Cardiac septum (tissue), 1 donor: ENCODE results near the gene GORASP2. TPM values are rescaled to one million over a fixed set of nuclear protein-coding genes. Genes with fewer than 3 reads are reported as not detected.
A peak's percentile ranks its signal among the peaks of the same experiment; 100 is the strongest.
"Not testable (repeated sequence)": the region's sequence is repeated elsewhere in the genome, so short reads cannot be mapped to it uniquely, and the experiment has no call there.

Source experiments
- DNase-seq: peaks from one replicate; pipeline ENCODE4 v3.0.0-alpha.2; 2020; ENCODE audit warnings: low spot score
- intact Hi-C: fragments of 100-400 bp; cut with DNase I; formaldehyde crosslinking; loops from one replicate; pipeline ENCODE4 v1.14.0; 2022
- long read RNA-seq: library from polyadenylated mRNA; unstranded; transcript quantifications from one replicate; pipeline ENCODE4 v2.0.0, GENCODE V29; 2021
- total RNA-seq: library from RNA; stranded (reverse); fragmentation: NEBNext Ultra II Directional; extraction: Animal tissue kit (Norgen Biotek cat#: 25700); gene quantifications from one replicate; pipeline ENCODE4 v1.2.1, GENCODE V29; 2021
- donor health status: DM: no; HTN: no; CAD: no.

GORASP2 gene
- 67.1 TPM for total RNA-seq
- long read RNA-seq, transcript GORASP2-201 (10 exons, 3,173 nt): major isoform, 72 of 108 reads
- long read RNA-seq, partial matches to known transcripts: 23 of 108 reads
- long read RNA-seq, other reads (novel, unspliced or antisense): 9 of 108 reads

DNA sequence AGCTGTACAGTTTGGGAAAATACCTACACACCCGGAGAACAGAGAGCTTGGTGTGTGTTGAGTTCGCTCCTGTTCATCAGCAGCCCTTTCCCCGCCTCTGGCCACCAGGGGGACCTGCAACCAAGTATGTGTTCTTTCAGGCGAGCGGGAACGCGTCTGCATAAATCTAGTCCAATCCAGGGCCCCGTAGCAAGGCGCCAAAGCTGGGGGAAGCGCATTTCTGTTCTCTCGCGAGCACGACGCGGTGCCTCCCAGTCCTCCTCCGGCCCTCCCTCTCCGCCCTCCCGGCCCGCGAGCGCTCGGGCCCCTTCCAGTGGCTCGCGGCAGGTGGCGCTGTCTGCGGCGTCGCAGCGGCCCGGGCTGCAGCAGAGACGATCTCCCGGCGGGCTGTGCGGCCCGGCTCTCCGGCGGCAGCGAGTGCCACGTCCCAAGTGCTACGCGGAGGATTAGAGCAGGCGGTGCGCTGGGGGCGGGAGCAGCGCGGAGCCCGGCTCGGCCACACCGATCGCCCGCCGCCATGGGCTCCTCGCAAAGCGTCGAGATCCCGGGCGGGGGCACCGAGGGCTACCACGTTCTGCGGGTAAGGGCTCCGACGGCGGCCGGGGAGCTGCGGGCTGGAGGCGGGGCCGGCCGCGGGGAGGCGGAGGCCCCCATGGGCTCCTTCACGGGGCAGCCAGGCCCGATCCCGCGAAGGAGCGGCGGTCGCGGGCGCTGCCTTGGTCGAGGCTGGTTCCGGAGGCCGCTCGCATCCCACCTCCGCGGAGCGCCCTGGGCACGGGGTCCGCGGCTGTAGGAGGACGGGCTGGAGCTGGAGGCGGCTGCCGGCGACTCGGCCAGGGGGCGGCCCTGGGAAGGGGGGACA, at the start of gene GORASP2:
TSS of gene GORASP2 (plus strand) at position 430 of the 862 bp plus-strand sequence. CDS start at position 518, 88 bp downstream.
- DNase-seq: peak; percentile 99
- intact Hi-C loops: loop anchor here (2.0 to 5.0 kb wide), 3 partner anchors 232 to 503 kb away; partner anchors contain the start of genes DCAF17, METTL8 and TLK1

DNA sequence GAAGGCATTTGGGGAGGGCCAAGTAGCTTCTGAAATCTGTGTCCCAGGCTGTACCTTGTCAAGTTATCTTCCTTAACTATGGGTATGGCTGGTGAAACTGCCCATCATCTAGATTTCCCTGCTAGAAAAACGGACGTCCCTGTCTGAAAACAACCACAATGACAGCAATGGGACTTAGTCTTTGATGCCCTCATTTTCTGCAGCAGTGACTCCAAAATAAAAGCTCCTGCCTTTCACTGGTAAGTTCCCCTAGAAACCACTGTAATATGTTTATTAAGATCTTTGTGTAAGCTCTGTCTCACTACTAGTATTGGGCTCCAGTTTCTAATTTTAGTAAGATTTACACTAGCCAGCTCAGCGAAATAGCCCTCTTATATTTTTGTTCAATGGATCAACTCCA, 47.2 kb upstream of the GORASP2 start:
- no peak for DNase-seq
- intact Hi-C loops: no loop called here

DNA sequence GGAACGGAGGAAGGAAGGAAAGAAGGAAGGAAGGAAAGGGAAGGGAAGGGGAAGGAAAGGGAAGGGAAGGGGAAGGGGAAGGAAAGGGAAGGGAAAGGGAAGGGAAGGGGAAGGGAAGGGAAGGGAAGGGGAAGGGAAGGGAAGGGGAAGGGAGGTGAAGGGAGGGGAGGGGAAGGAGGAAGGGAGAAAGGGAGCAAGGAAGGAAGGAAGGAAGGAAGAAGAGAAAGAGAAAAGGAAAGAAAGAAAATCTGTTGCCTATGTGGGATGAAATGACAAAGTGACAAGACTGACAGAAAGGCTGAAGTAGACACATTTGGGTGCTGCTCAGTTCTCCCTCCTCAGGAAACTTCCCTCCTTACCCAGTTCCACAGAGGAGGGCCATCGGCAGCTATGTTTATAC, 46.3 kb upstream of the GORASP2 start:
- no peak for DNase-seq
- intact Hi-C loops: no loop called here

DNA sequence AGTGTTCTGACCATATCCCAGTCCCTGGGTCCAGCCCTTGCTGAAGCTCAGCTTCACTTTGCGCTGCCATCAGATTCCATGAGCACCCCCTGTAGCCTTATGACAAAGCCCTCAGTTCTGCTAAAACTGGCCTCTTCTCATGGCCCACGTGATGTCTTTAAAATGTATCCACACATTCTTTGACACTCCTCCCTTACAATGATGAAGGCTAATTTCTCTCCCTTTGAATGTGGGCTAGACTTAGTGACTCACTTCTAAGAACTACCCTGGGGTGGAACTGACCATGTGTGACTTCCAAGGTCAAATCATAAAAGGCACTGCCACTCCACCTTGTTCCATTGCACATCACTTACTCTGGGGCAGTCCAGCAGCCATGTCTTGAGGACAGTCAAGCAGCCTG, 45.4 kb upstream of the GORASP2 start:
- intact Hi-C loops: no loop called here
- DNase-seq: no peak

DNA sequence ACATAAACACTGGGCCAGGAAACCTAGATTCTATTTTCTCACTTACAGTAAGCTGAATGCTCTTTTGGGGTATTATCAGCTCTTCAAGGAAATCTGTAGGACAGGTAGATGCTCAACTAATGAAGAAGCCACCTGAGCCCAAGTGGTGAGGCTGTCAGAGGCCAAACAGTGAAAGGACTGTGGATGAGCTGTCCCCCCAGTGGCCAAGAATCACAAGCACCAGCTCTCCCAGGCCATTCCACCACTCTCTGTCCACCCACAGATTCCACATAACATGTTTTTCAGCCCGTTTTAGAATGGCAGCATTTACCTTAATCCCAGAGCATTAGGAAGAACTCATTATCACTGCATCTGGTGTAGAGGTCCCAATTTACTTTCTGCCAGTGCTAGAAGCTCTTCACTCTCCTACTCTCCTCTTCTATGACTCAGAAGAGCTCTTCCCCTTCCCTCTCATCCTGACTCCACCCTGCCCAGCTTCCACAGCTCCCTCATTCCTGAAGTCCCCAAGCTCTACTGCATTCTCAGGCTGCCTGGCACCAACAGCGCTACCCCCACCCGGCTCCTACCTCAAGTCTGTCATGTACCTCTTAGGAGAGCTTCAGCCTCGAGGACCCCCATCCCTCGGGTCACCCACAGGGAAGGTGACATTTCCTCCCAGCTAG, 43.8 kb upstream of the GORASP2 start:
- DNase-seq: no peak
- intact Hi-C loops: no loop called here

DNA sequence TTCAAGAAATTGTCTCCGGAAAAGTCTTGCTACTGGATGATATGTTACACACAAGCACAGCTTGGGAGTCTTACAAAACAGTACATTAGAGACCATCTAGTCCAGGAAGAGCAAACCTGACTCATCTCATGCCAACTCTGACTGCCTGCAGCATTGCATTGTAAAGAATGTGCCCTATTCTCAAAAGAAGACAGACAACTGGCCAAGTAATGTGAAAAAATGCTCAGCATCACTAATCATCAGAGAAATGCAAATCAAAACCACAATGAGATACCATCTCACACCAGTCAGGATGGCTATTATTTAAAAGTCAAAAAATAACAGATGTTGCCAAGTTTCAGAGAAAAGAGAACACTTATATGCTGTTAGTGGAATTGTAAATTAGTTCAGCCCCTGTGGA, 42.7 kb upstream of the GORASP2 start:
- intact Hi-C loops: no loop called here

DNA sequence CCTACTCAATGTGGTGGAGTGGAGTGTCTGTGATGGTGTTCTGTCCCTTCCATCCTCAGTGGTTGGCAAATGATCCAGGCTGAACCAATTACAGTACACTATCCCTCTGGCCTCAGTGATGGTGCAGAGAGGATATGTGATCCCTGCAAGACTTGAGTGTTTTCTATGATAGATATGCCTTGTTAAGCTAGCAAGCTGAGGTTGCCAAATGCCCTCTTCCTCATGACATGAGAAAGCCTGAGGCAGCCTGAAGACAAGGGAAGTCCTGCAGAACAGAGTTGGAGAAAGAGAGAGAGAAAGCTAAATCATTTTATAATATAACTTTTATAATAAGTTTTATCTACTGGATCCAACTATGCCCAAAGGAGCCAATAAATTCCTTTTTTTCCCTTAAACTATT, 41.6 kb upstream of the GORASP2 start:
- intact Hi-C loops: no loop called here
- DNase-seq: no peak

More for the DNA sequence above, 42.7 kb upstream of the GORASP2 start:
- DNase-seq: no peak

DNA sequence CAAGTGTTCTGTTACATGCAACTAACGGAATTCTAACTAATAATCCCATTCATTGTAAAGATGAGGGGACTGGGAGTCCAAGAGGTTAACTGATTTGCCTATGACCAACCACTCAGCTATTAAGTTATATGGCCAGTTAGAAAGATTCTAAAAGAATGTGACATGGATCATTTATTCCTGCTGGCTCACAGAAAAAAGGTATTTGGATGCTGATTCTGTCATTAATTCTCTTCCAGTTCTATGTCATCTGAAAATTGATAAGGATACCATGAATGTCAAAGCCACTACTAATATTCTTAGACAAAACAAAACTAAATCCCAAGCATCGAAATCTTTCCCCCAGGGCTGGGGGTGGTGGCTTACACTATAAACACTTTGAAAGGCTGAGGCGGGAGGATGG, 41.2 kb upstream of the GORASP2 start:
- no peak for DNase-seq
- intact Hi-C loops: no loop called here

DNA sequence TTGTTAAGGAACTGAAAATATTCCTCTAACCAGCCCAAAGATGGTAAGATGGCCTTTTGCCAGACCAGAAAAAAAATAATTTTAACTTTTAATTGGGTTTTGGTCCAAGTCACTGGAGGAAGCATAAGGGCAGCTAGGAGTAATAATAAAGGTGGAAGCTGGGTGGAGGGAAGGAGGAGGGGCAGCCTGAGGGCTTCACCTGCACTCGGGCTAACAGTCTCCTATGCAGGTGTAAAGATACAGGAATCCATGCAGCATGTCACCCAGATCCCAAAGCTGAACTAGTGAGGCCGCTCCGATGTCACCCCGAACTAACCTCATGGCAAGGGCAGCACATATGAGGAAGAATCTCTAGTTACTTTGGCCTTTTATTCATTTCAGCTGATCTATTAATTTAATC, 37.2 kb upstream of the GORASP2 start:
- no peak for DNase-seq
- intact Hi-C loops: no loop called here

DNA sequence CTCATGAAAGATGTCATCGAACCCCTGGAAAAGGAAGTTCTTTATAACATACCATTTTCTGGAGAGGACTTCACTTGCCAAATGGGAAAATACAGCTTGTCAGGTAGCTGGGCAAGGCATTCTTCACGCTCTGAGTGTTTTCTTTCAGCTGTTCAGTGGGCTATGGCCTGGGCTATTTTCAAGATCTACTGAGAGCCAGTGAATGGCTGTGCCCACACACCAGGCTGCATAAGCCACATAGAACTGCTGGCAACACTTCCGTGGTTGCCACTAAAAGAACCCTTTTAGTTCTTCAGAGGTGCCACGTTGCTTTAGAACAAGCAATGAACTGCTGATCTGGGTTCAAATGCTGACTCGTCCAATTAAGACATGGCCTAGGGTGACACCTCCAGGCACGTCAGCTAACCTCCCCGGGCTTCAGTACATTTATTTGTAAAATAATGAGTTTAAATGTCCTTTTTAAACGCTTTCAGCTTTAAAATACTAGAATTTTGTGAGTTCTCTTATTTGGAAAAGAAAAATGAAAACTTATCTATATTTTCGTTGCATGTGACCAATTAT, 36.6 kb upstream of the GORASP2 start:
- DNase-seq: no peak
- intact Hi-C loops: no loop called here

DNA sequence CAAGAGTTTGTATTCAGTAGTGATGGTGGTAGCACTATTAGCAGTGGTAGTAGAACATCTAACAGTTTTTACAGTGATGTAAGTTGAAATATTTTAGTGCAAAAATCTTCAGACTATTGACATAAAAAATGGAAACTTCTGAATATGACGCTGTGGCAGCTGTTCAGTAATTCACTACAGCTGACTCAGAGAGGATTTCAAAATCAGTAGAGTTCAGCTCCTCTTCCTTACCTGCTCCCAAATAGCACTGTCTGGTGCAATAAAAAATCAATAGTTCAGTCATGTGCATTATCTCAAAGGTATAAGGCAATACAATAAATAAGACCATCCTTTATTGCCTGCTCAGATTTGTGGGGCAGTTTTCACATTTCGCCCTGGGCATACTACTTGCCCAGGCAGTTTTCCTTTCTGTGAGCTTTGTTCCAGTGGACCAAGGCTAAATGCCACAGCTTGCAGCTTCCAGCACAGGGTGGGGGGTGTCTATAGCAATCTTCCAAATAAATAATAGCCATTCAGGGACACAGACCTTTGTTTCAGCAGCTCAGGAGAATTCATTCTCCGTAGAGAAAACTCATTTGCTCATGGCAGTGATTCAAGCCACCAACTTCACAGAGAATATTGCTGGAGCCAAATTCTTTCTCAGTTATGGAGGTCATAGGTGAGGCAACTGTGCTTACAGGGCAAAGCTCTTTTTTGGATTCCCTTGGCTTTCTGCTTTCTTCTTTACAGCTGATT, 33.9 kb upstream of the GORASP2 start:
- no peak for DNase-seq
- intact Hi-C loops: no loop called here

DNA sequence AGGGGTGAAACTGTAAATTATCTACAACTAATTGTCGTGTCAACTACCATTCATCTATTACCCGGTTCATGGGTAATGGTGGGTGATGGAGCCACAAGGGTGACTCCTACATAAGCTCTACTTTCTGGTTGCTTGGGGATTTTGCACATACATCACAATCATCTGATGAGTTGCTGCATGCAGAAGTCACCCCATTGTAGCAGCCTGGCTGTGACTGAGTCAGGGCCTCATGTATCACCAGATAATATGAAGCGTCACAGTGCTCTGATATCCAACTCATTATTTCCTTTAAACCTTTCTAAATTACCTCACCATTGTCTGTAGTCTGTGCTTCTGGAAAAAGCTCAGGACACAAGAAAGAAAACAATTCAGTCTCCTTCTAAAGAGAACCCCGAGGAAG, 32.4 kb upstream of the GORASP2 start:
- DNase-seq: no peak
- intact Hi-C loops: no loop called here

DNA sequence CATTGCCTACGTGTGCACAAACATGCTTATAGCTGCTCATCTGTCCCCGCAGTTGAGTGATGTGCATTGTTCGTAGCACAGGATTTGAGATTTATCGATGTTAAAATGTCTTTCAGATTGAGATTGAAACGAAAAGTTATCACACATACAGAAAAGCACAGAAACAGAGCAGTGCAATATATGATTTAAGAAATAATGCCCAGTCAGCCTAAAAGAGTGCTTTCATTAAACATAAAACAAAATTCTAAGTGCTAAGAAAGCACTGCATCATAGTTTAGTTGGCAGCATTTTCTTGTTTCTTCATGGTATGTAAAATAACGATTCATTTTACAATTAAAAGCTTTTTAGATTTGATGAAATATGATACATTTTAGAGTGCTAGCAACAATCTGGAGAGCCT, 31.9 kb upstream of the GORASP2 start:
- no peak for DNase-seq
- intact Hi-C loops: no loop called here

DNA sequence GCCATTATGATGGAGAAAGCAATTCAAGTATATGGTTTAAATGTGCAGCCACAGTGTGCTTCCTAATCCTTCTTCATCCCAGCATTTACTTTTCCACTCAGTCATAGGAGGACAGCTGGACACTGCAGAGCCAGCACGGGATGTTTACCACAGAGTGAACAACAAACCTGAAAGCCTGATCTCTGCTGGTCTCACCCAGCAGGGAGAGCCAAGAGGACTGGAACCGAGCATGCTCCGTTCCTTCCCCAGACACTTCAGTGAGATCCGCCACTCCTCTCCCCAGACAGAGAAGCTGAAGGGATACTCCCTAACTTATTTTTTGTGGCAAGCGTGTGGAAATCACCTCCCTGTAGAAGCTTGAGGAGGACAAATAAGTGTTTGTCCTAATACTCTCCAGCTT, 23.2 kb upstream of the GORASP2 start:
- intact Hi-C loops: no loop called here
- DNase-seq: no peak

DNA sequence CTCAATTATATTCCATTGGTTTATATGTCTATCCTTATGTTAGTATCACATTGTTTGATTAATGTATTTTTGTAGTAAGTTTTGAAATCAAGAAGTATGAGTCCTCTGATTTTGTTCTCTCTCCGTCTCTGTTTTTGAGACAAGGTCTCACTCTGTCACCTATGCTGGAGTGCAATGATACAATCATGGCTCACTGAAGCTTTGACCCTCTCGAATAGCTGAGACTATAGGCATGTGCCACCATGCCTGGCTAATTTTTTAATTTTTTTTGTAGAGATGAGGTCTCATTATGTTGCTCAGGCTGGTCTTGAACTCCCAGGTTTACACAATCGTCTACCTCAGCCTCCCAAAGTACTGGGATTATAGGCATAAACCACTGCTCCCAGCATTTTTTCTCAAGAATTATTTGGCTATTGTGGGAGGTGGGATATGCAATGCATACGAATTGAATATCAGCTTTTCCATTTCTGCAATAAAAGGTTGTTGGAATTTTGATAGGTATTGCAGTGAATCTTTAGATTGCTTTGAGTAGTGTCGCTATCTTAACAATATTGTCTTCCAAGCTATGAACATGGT, 17.7 kb upstream of the GORASP2 start:
- no peak for DNase-seq

DNA sequence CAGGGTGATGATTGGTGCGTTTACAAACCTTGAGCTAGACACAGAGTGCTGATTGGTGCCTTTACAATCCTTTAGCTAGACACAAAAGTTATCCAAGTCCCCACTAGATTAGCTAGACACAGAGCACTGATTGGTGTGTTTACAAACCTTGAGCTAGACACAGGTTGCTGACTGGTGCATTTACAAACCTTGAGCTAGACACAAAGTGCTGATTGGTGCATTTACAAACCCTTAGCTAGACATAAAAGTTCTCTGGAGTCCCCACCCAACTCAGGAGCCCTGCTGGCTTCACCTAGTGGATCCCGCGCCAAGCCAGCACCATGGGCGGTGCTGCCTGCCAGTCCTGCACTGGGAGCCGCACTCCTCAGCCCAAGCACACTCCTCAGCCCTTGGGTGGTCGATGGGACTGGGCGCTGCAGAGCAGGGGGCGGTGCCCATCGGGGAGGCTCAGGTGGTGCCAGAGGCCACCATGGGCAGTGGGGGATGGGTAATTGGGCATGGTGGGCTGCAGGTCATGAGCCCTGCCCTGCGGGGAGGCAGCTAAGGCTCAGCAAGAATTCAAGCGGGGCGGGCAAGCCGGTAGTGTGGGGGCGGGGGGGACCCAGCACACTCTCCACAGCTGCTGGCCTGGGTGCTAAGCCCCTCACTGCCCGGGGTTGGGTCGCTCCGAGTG, 13.9 kb upstream of the GORASP2 start:
- intact Hi-C loops, DNase-seq: not testable (repeated sequence)

More for the DNA sequence above, 17.7 kb upstream of the GORASP2 start:
- intact Hi-C loops: no loop called here

DNA sequence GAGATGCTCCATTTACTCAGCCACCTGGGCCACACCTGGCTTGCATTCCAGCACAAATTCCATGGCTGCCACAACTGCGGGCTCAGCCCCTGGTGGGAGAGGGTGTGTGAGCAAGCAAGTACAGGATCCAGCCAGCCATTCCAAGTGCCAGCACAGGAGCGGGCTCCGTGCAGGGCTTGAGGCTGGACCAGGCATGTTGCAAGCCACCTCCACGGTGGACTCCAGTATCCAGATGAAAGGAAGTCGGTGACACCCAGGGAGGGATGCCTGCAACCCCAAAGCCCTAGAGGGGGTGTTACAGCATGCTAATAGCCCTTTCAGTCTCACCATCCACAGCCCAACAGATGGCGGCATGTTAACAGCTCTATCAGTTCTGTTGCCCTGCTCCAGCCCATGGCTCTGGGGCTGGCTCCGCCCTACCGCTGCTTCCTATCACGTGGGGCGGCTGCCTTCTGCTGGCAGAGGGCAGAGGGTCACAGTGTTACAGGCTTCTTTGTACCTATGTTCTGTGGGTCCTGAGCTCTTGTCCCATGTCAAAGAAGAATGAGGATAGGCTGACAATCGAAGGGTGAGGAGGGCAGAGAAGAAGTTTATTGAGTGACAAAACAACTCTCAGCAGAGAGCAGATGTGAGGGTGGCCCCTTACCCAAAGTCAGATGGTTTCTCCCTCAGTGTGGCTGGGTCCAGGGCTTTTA, 11.7 kb upstream of the GORASP2 start:
- no peak for DNase-seq
- intact Hi-C loops: no loop called here

DNA sequence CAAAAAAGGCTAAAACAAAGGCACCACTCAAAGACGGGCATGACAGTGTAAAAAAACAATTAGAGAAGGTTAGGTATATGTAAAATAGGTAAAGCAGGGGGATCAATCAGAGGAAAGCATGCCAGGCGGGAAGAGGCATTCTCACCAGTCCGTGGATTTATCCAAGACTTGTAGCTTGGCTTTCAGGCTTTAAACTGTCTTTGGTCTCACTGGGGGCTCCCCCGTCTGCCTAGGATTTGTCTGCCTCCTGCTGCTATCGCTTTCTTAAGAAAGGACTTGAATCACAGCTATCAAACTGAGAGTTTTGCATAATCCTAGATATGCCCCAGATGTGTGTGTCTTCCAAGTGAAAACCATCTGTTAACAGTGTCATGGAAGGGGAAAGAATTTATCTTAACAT, 11.1 kb upstream of the GORASP2 start:
- intact Hi-C loops: no loop called here
- no peak for DNase-seq
